Gastrocnemius medialis (tissue), 4 donors: Measurements from ENCODE around the gene CSF2RB. TPM values are rescaled to one million over a fixed set of nuclear protein-coding genes. Genes with fewer than 3 reads are reported as not detected.

ENCODE experiments used
- ATAC-seq, 2 donors: fragments of 150-250 bp; one replicate each; pipeline ENCODE4 v1.9.1; 2016
- DNase-seq, 2 donors: peaks; one replicate each; pipeline ENCODE4 v3.0.0-alpha.2; 2019
- H3K27ac ChIP-seq, 4 donors: fragments of 200-600 bp; sonication (generic); 1 replicate in 1 of 4; 2 replicates in 3 of 4; pipeline ENCODE4 v1.5.1; 2016 to 2018; ENCODE audit warnings: mild to moderate bottlenecking in 2 of 4, moderate library complexity in 1 of 4
- H3K27me3 ChIP-seq, 3 donors: fragments of 200-600 bp; sonication (generic) in 2 of 3; 1 replicate in 1 of 3; 2 replicates in 2 of 3; pipeline versions ENCODE4 v1.5.1 to v1.6.0; 2016 to 2019; ENCODE audit warnings: mild to moderate bottlenecking in 1 of 3, moderate library complexity in 1 of 3
- H3K36me3 ChIP-seq, 2 donors: fragments of 200-600 bp; sonication (generic) in 1 of 2; one replicate each; pipeline ENCODE4 v1.5.1; 2017 to 2018
- H3K4me1 ChIP-seq, 2 donors: fragments of 200-600 bp; sonication (generic) in 1 of 2; one replicate each; pipeline ENCODE4 v1.5.1; 2016 to 2017; ENCODE audit warnings: mild to moderate bottlenecking in 2 of 2
- H3K4me3 ChIP-seq, 4 donors: fragments of 200-600 bp; sonication (generic) in 3 of 4; 1 replicate in 1 of 4; 2 replicates in 3 of 4; pipeline ENCODE4 v1.5.1; 2016 to 2019; ENCODE audit warnings: mild to moderate bottlenecking in 2 of 4
- H3K9me3 ChIP-seq, 3 donors: fragments of 200-600 bp; sonication (generic) in 2 of 3; 1 replicate in 1 of 3; 2 replicates in 2 of 3; pipeline ENCODE4 v1.5.1; 2016 to 2019
- POLR2A ChIP-seq, 2 donors: fragments of 450-650 bp; IDR thresholded peaks; one replicate each; pipeline ENCODE4 v1.6.1; 2017; ENCODE audit warnings: antibody characterized with exemption in 2 of 2, mild to moderate bottlenecking in 2 of 2, moderate library complexity in 2 of 2
- in situ Hi-C, 4 donors: fragments of 200-750 bp; cut with MboI; loops; one replicate each; pipeline versions ENCODE4 v1.15.0 to v1.8.0; 2017; ENCODE audit warnings: low sequenced_read_pairs in 4 of 4
- intact Hi-C: fragments of 100-400 bp; cut with DNase I; formaldehyde crosslinking; loops from one replicate; pipeline ENCODE4 v1.15.1; 2023; ENCODE audit warnings: low total_unique reads
- total RNA-seq, 4 donors: library from RNA; depleted of rRNA; stranded (reverse); fragments of >200 nt; gene quantifications; one replicate each; pipeline versions ENCODE4 v1.1.0 to v1.2.3, GENCODE V29; 2016
- TF ChIP-seq, protein P1 (sequence below), 5 experiments: fragments of 450-650 bp in 3 of 5; fragments of 200-600 bp in 2 of 5; sonication (generic) in 2 of 5; IDR thresholded peaks in 4 of 5; conservative IDR thresholded peaks in 1 of 5; 1 replicate in 4 of 5; 2 replicates in 1 of 5; pipeline ENCODE4 v1.5.1; 2016 to 2019; ENCODE audit warnings: antibody characterized with exemption in 5 of 5, mild to moderate bottlenecking in 3 of 5, moderate library complexity in 3 of 5

The CSF2RB gene
- total RNA-seq, 4 donors from 2014 or later = 1.2 to 2.0 (median 1.6) TPM

DNA sequence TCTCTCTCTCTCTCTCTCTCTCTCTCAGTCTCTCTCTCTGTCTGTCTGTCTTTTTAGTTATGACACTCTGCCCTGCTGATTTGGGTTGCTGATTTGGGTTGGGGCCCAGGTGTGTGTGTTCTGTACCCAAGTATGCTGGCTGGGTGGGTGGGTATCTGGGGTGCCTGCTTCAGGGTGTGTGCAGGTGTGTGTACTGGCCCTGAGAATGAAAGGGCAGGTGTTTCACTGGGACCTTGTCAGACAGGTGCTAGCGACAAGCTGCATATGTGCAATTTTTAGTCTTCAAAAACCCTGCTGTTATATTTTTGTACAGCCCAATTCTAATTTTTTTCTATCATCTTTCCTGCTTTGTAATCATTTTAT is 943 bp downstream of the CSF2RB start:
- Histone ChIP-seq H3K4me3 (peak overlapping the region in 1 of 4 donors; percentile 33), H3K9me3 (no peaks in the 10 kb centered on the region), H3K27me3 (peaks cover 0 to 4% (median 3%) of the 10 kb centered on the region in 3 donors), H3K36me3 (no peaks in the 10 kb centered on the region), H3K4me1 (no peaks in the 10 kb centered on the region), H3K27ac (no peak overlapping the region)
- intact Hi-C loops (no loop called here), in situ Hi-C loops (no loop called here)
- no peak for TF ChIP-seq POLR2A (IDR thresholded peaks at IDR 0.05)
- TF ChIP-seq, protein P1, sequence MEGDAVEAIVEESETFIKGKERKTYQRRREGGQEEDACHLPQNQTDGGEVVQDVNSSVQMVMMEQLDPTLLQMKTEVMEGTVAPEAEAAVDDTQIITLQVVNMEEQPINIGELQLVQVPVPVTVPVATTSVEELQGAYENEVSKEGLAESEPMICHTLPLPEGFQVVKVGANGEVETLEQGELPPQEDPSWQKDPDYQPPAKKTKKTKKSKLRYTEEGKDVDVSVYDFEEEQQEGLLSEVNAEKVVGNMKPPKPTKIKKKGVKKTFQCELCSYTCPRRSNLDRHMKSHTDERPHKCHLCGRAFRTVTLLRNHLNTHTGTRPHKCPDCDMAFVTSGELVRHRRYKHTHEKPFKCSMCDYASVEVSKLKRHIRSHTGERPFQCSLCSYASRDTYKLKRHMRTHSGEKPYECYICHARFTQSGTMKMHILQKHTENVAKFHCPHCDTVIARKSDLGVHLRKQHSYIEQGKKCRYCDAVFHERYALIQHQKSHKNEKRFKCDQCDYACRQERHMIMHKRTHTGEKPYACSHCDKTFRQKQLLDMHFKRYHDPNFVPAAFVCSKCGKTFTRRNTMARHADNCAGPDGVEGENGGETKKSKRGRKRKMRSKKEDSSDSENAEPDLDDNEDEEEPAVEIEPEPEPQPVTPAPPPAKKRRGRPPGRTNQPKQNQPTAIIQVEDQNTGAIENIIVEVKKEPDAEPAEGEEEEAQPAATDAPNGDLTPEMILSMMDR (IDR thresholded peaks at IDR 0.05 in 4 of 5, conservative IDR thresholded peaks at IDR 0.05 in 1 of 5) = no peak
- no peak for DNase-seq
- ATAC-seq = no peak

GRCh38 chr22:36916034-36916433 is 2.6 kb downstream of the CSF2RB start:
- no peak for ATAC-seq
- no peaks in the 10 kb centered on the region for H3K4me1 ChIP-seq
- TF ChIP-seq, protein P1 (IDR thresholded peaks at IDR 0.05 in 4 of 5, conservative IDR thresholded peaks at IDR 0.05 in 1 of 5) = no peak
- no peak for TF ChIP-seq POLR2A (IDR thresholded peaks at IDR 0.05)
- H3K27ac ChIP-seq = no peak overlapping the region
- intact Hi-C loops = no loop called here
- H3K36me3 ChIP-seq = no peaks in the 10 kb centered on the region
- H3K27me3 ChIP-seq = peaks cover 0 to 4% (median 3%) of the 10 kb centered on the region in 3 donors
- in situ Hi-C loops = no loop called here
- DNase-seq = no peak
- H3K9me3 ChIP-seq = no peaks in the 10 kb centered on the region
- no peak overlapping the region for H3K4me3 ChIP-seq

DNA sequence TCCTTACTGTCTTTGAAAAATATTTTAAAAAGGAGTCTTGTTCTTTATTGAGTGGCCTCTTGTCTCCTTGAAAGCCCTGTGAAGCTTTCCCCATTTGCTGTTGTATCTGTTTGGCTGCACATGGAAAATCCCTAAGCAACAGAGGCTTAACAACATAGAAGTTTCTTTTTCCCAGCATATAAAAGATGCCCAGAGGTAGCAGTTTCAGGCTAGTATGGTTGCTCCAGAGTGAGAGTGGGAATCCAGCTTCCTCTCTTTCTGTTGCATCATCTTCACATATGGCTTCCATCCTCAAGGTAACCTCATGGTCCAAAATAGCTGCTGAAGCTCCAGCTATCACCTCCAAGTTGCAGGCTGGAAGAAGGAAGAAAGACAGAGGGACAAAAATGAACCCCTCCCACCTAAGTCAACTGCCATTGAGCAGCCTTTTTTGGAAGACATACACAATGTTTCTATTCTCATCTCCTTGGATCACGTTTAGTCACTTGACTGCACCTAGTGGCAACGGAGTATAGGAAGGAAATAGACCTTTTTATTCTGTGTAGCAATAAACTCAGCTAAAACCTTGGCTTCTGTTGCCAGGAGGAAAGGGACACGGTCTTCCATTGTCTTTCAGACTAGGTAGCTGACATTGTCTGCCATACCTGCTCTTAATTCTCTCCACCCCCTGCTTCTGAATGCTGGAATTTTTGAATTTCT is 5.3 kb downstream of the CSF2RB start:
- no peak for TF ChIP-seq POLR2A (IDR thresholded peaks at IDR 0.05)
- TF ChIP-seq, protein P1 (IDR thresholded peaks at IDR 0.05 in 4 of 5, conservative IDR thresholded peaks at IDR 0.05 in 1 of 5) = no peak
- no peak for ATAC-seq

DNA sequence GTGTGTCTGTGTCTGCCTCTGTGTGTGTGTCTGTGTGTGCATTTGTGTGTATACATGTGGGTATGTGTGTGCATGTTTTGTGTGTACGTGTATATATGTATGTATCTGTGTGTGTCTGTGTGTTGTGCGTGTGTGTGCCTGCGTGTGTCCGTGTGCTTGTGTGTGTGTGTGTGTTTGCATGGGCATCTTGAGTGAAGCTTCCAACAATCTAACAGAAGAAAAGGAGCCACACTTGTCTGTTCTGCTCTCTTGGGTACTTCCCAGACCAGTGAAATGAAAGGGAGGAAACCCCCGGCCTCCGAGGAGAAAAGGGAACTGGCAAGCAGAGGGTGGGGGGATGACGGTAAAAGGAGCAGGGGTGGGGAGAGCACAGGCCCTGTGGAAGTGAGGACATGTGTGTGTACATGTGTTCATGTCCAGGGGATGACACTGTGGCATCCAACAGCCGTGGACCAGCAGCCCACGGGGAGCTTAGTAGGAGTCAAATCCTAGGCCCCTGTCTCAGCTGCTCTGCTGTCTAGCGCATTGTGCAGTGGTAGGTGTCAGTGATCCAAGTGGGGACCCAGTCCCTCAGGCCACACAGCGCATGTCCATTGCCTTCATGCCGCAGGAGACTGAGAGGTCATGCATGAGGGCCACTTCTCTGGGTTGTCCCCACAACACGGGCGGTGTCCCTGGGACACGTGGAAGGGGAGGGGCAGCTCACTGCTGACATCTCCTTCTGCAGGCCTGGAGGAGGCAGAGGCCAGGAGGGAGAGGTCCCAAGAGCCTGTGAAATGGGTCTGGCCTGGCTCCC is 8.1 kb downstream of the CSF2RB start:
- Histone ChIP-seq H3K4me1 (no peaks in the 10 kb centered on the region), H3K27ac (no peak overlapping the region), H3K4me3 (no peak overlapping the region), H3K9me3 (no peaks in the 10 kb centered on the region), H3K36me3 (no peaks in the 10 kb centered on the region), H3K27me3 (peaks cover 7 to 23% (median 17%) of the 10 kb centered on the region in 3 donors)
- ATAC-seq = no peak
- in situ Hi-C loops = no loop called here
- intact Hi-C loops = no loop called here
- TF ChIP-seq POLR2A (IDR thresholded peaks at IDR 0.05) = no peak
- TF ChIP-seq, protein P1 (IDR thresholded peaks at IDR 0.05 in 4 of 5, conservative IDR thresholded peaks at IDR 0.05 in 1 of 5) = no peak
- peak in 1 of 2 donors; percentile 27 for DNase-seq

More for the DNA sequence above, 5.3 kb downstream of the CSF2RB start:
- Histone ChIP-seq H3K27me3 (peaks cover 4 to 20% (median 6%) of the 10 kb centered on the region in 3 donors), H3K4me1 (no peaks in the 10 kb centered on the region), H3K36me3 (no peaks in the 10 kb centered on the region), H3K9me3 (no peaks in the 10 kb centered on the region), H3K4me3 (no peak overlapping the region), H3K27ac (no peak overlapping the region)
- intact Hi-C loops = no loop called here
- in situ Hi-C loops = no loop called here
- no peak for DNase-seq
